B cell (primary cell): Measurements from ENCODE around the gene TP63. TPM values are rescaled to one million over a fixed set of nuclear protein-coding genes. Genes with fewer than 3 reads are reported as not detected.

ENCODE experiments used
- ATAC-seq: fragments of 200-7000 bp; cut with Tn5 transposase; one replicate; pipeline ENCODE4 v1.10.0; 2021; ENCODE audit warnings: low read depth, mild to moderate bottlenecking, moderate number of reproducible peaks, moderate library complexity
- CTCF ChIA-PET: fragments of 350-600 bp; sonication (Branson Sonifier 250); formaldehyde crosslinking; loops from one replicate; lab custom pipeline; 2021; ENCODE audit warnings: antibody characterized with exemption, inconsistent platforms; lab: Charles Lee
- POLR2A ChIA-PET: fragments of 350-600 bp; sonication (Branson Sonifier 250); formaldehyde crosslinking; loops from one replicate; lab custom pipeline; 2021; ENCODE audit warnings: antibody characterized with exemption; lab: Charles Lee
- DNase-seq: peaks from one replicate; pipeline ENCODE4 v3.0.0; 2013
- H2AFZ ChIP-seq: 2 replicates; pipeline ENCODE4 v1.6.1; 2012; ENCODE audit warnings: mild to moderate bottlenecking, low read depth, low read length; ENCODE audit not compliant: insufficient read depth, poor library complexity, severe bottlenecking
- H3K27ac ChIP-seq, 2 donors: 1 replicate in 1 of 2; 2 replicates in 1 of 2; pipeline ENCODE4 v1.5.1; 2012 to 2013; ENCODE audit warnings: low read length in 2 of 2, mild to moderate bottlenecking in 2 of 2, moderate library complexity in 1 of 2
- H3K27me3 ChIP-seq, 4 experiments: fragments of 200-600 bp in 1 of 4; sonication (generic) in 1 of 4; replicated peaks in 1 of 4; 1 replicate in 2 of 4; 2 replicates in 2 of 4; pipeline versions ENCODE4 v1.6.1 to v1.7.0; 2013 to 2016; ENCODE audit warnings: low read length in 3 of 4, mild to moderate bottlenecking in 2 of 4, mixed read lengths in 1 of 4, moderate library complexity in 1 of 4; ENCODE audit not compliant: insufficient read depth in 4 of 4, control insufficient read depth in 3 of 4; ENCODE audit errors: control extremely low read depth in 1 of 4
- H3K36me3 ChIP-seq, 2 experiments: replicated peaks in 1 of 2; 1 replicate in 1 of 2; 2 replicates in 1 of 2; pipeline versions ENCODE4 v1.6.1 to v1.7.1; 2013; ENCODE audit warnings: low read length in 1 of 2; ENCODE audit not compliant: insufficient read depth in 2 of 2, control insufficient read depth in 1 of 2; ENCODE audit errors: control extremely low read depth in 1 of 2, extremely low read depth in 1 of 2
- H3K4me1 ChIP-seq, 2 donors: fragments of 200-600 bp in 1 of 2; sonication (generic) in 1 of 2; 1 replicate in 1 of 2; 2 replicates in 1 of 2; pipeline versions ENCODE4 v1.5.1 to v1.6.1; 2013 to 2017; ENCODE audit warnings: low read length in 2 of 2; ENCODE audit not compliant: control insufficient read depth in 2 of 2, insufficient read depth in 2 of 2
- H3K4me2 ChIP-seq: replicated peaks from 2 replicates; pipeline ENCODE3; 2012; ENCODE audit warnings: mild to moderate bottlenecking, low read depth, low read length; ENCODE audit not compliant: poor library complexity, severe bottlenecking
- H3K4me3 ChIP-seq, 5 experiments: fragments of 200-600 bp in 1 of 5; sonication (generic) in 1 of 5; 1 replicate in 3 of 5; 2 replicates in 2 of 5; pipeline versions ENCODE4 v1.5.1 to v1.7.0; 2011 to 2016; ENCODE audit warnings: low read length in 4 of 5, mild to moderate bottlenecking in 4 of 5, low read depth in 2 of 5, control low read depth in 1 of 5, moderate library complexity in 1 of 5; ENCODE audit not compliant: insufficient read depth in 1 of 5; ENCODE audit errors: control extremely low read depth in 1 of 5, extremely low read depth in 1 of 5
- H3K79me2 ChIP-seq: fragments of 200-600 bp; sonication (generic); one replicate; pipeline ENCODE4 v1.6.0; 2016; ENCODE audit warnings: low read length; ENCODE audit not compliant: control insufficient read depth, insufficient read depth
- H3K9ac ChIP-seq: fragments of 200-600 bp; sonication (generic); 2 replicates; pipeline ENCODE4 v1.6.1; 2017; ENCODE audit warnings: mild to moderate bottlenecking, low read length, moderate library complexity
- H3K9me3 ChIP-seq, 3 donors: one replicate each; pipeline versions ENCODE4 v1.6.1 to v1.7.1; 2013; ENCODE audit warnings: low read length in 2 of 3; ENCODE audit not compliant: control insufficient read depth in 2 of 3, insufficient read depth in 1 of 3; ENCODE audit errors: control extremely low read depth in 1 of 3
- H4K20me1 ChIP-seq: 2 replicates; pipeline ENCODE4 v1.6.0; 2012; ENCODE audit warnings: mild to moderate bottlenecking, low read length; ENCODE audit not compliant: insufficient read depth, control insufficient read depth, poor library complexity, severe bottlenecking
- H3K27ac Mint-ChIP-seq: one replicate; pipeline ENCODE4 v1.8.0; 2021; ENCODE audit warnings: mixed read lengths
- H3K27me3 Mint-ChIP-seq: one replicate; pipeline ENCODE4 v1.8.0; 2021; ENCODE audit warnings: mixed read lengths
- H3K4me1 Mint-ChIP-seq: one replicate; pipeline ENCODE4 v1.8.0; 2021; ENCODE audit warnings: mixed read lengths
- H3K4me3 Mint-ChIP-seq: one replicate; pipeline ENCODE4 v1.8.0; 2021; ENCODE audit warnings: mixed read lengths
- H3K9me3 Mint-ChIP-seq: one replicate; pipeline ENCODE4 v1.8.0; 2022; ENCODE audit warnings: mixed read lengths; ENCODE audit not compliant: insufficient read depth
- EZH2 ChIP-seq: IDR thresholded peaks from 2 replicates; pipeline ENCODE4 v1.6.1; 2012; ENCODE audit warnings: borderline replicate concordance, low read depth, mild to moderate bottlenecking, moderate library complexity, low read length; ENCODE audit not compliant: insufficient read depth, poor library complexity, severe bottlenecking
- WGBS: methylation state at CpG from one replicate; pipeline ENCODE4 v1.1.5; 2013; ENCODE audit warnings: missing lambda C conversion rate; ENCODE audit not compliant: insufficient coverage; 5-methylcytosine and 5-hydroxymethylcytosine counted together
- intact Hi-C: fragments of 100-400 bp; cut with micrococcal nuclease; formaldehyde crosslinking; loops from one replicate; pipeline ENCODE4 v1.10.0; 2022
- polyA plus RNA-seq: library from polyadenylated mRNA; depleted of rRNA; stranded (reverse); fragments of >200 nt; gene quantifications from 2 replicates; pipeline ENCODE4 v1.2.3, GENCODE V29; 2012
- total RNA-seq, 2 donors: library from RNA; stranded (reverse); fragments of 120-200 nt in 1 of 2; gene quantifications; 1 replicate in 1 of 2; 2 replicates in 1 of 2; pipeline versions ENCODE4 v1.2.3 to v1.2.4, GENCODE V29; 2013 to 2022
- TF ChIP-seq, protein P1 (sequence below): fragments of 200-600 bp; IDR thresholded peaks from one replicate; pipeline ENCODE4 v1.8.0; 2022; ENCODE audit warnings: antibody characterized with exemption, mild to moderate bottlenecking

Gene TP63
- total and polyA plus RNA-seq, 2 donors (not counting 1 experiment from before 2014, with no cell fraction given), result 1.2 to 2.0 TPM

DNA sequence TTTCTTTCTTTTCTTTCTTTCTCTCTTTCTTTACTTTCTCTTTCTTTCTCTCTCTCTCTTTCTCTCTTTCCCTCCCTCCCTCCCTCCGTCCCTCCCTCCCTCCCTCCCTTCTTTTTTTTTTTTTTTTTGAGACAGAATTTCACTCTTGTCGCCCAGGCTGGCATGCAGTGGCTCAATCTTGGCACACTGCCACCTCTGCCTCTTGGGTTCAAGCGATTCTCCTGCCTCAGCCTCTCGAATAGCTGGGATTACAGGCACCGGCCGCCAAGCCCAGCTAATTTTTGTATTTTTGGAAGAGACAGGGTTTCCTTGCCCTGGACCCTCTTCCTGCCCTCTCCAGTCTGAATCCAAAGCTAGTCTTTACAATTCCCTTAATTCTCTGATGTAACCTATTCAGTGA is 102.9 kb downstream of the TP63 start:
- Histone ChIP-seq H2AFZ (no peak overlapping the region), H3K4me2 (no peak overlapping the region), H3K4me1 (no peaks in the 10 kb centered on the region), H3K36me3 (no peaks in the 10 kb centered on the region), H3K9me3 (no peaks in the 10 kb centered on the region), H3K9ac (no peak overlapping the region), H3K27me3 (peaks cover 0 to 3% (median 0%) of the 10 kb centered on the region in 4 experiments), H3K27ac (no peak overlapping the region), H4K20me1 (no peaks in the 10 kb centered on the region), H3K4me3 (no peak overlapping the region), H3K79me2 (no peaks in the 10 kb centered on the region)
- TF ChIP-seq, protein P1, sequence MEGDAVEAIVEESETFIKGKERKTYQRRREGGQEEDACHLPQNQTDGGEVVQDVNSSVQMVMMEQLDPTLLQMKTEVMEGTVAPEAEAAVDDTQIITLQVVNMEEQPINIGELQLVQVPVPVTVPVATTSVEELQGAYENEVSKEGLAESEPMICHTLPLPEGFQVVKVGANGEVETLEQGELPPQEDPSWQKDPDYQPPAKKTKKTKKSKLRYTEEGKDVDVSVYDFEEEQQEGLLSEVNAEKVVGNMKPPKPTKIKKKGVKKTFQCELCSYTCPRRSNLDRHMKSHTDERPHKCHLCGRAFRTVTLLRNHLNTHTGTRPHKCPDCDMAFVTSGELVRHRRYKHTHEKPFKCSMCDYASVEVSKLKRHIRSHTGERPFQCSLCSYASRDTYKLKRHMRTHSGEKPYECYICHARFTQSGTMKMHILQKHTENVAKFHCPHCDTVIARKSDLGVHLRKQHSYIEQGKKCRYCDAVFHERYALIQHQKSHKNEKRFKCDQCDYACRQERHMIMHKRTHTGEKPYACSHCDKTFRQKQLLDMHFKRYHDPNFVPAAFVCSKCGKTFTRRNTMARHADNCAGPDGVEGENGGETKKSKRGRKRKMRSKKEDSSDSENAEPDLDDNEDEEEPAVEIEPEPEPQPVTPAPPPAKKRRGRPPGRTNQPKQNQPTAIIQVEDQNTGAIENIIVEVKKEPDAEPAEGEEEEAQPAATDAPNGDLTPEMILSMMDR, result no peak
- TF ChIP-seq EZH2, result no peak
- DNase-seq, result no peak
- WGBS, result 81% methylated on average over 4 of the region's 6 CpGs
- Mint-ChIP-seq H3K27ac (no peak overlapping the region), H3K4me3 (no peak overlapping the region), H3K27me3 (no peaks in the 10 kb centered on the region), H3K9me3 (no peaks in the 10 kb centered on the region), H3K4me1 (no peaks in the 10 kb centered on the region)
- intact Hi-C loops, result no loop called here
- POLR2A ChIA-PET, result no interaction called here
- CTCF ChIA-PET, result no interaction called here
- no peak for ATAC-seq

DNA sequence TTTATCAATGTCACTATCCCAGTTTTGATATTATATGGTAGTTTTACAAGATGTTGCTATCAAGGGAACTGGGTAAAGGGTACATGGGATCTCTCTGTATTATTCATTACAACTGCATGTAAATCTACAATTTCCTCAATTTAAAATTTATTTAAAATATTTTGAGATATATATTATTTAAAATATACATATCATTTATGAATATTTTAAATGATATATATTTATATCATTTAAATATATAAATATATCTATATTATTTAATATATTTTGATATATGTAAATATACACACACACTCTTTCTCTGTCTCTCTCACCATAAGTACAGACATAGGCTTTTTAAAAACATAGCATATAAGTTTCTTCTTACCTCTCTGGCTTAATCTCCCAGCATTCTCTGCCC is 104.7 kb downstream of the TP63 start:
- H3K27ac ChIP-seq, result no peak overlapping the region
- no peak overlapping the region for H3K4me3 ChIP-seq
- Mint-ChIP-seq H3K9me3 (no peaks in the 10 kb centered on the region), H3K27me3 (no peaks in the 10 kb centered on the region), H3K4me3 (no peak overlapping the region), H3K4me1 (no peaks in the 10 kb centered on the region), H3K27ac (no peak overlapping the region)
- peaks cover 0 to 3% (median 0%) of the 10 kb centered on the region in 4 experiments for H3K27me3 ChIP-seq
- no peak overlapping the region for H2AFZ ChIP-seq
- ATAC-seq (no peak), DNase-seq (no peak)
- H3K4me1 ChIP-seq, result no peaks in the 10 kb centered on the region
- H3K9ac ChIP-seq, result no peak overlapping the region
- no peaks in the 10 kb centered on the region for H4K20me1 ChIP-seq
- H3K4me2 ChIP-seq, result no peak overlapping the region
- TF ChIP-seq, protein P1, result no peak
- TF ChIP-seq EZH2, result no peak
- ChIA-PET CTCF (no interaction called here), POLR2A (no interaction called here)
- no peaks in the 10 kb centered on the region for H3K36me3 ChIP-seq
- H3K9me3 ChIP-seq, result no peaks in the 10 kb centered on the region
- intact Hi-C loops, result no loop called here
- H3K79me2 ChIP-seq, result no peaks in the 10 kb centered on the region
